ENCODE measurements around the gene DCLK2.

GRCh38 chr4:150039274-150040127, 38.7 kb upstream of the DCLK2 start:
- no peak for TF ChIP-seq CTCF (IDR thresholded peaks at IDR 0.05 in 2 of 3, conservative IDR thresholded peaks at IDR 0.05 in 1 of 3; ENCODE audit: borderline replicate concordance in 1 of 3, insufficient read depth in 1 of 3, low read depth in 2 of 3, low read length in 2 of 3)
- no peak for TF ChIP-seq TCF7L2 (IDR thresholded peaks at IDR 0.05; ENCODE audit: borderline replicate concordance, extremely low read depth, insufficient read depth, insufficient read length)
- TF ChIP-seq POLR2AphosphoS5 (IDR thresholded peaks at IDR 0.05; ENCODE audit: low read depth, low read length) = no peak
- no peak for TF ChIP-seq POLR2A (IDR thresholded peaks at IDR 0.05; ENCODE audit: borderline replicate concordance, extremely low read depth, insufficient read depth, insufficient read length)
- no peak for TF ChIP-seq SIN3A (IDR thresholded peaks at IDR 0.05; ENCODE audit: low read depth)
- no peak for TF ChIP-seq CEBPB (IDR thresholded peaks at IDR 0.05; ENCODE audit: low read depth)
- TF ChIP-seq JUND (IDR thresholded peaks at IDR 0.05) = no peak
- TF ChIP-seq FOSL1 (IDR thresholded peaks at IDR 0.05; ENCODE audit: low read depth) = no peak
- no peak for TF ChIP-seq ATF3 (IDR thresholded peaks at IDR 0.05)

Data from HCT116 (cell line).